GM12872 (cell line): Measurements from ENCODE around the gene NECAB3.

ENCODE experiments used
- TF ChIP-seq, protein P1 (sequence below): IDR thresholded peaks from 3 replicates; pipeline ENCODE4 v1.5.1; 2011; ENCODE audit warnings: low read depth, mild to moderate bottlenecking, low read length, moderate library complexity; ENCODE audit not compliant: insufficient read depth

The NECAB3 gene

DNA sequence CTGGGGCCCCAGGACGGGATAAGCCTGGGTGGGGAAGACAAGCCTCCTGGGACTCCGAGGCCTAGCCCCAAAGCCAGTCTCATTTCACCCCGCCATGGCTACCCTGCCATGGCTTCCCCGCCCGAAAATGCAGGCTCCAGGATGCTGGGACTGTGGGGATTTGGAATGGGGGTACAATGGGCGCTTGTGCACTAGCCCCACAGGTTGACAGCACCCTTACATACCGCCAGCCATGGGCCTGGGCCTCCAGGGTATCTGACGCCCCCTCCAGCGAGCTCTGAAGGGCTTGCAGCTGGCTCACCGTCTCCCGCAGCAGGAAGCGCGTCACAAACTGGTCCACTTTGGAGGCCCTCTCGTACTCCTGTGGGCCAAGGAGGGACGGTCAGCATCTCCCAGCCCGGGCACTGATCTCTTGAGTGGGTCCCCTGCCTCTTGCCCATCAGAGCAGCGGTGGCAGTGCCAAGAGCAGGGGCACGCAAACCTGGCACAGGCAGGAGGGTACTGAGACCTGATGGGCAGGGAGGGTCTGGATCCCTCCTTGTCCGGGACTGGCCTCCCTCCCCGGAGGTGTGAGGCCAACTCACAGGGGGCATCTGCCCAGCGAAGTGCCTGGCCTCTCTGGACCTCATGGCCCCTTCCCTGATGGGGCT is 14.1 kb downstream of the NECAB3 start:
- TF ChIP-seq, protein P1, sequence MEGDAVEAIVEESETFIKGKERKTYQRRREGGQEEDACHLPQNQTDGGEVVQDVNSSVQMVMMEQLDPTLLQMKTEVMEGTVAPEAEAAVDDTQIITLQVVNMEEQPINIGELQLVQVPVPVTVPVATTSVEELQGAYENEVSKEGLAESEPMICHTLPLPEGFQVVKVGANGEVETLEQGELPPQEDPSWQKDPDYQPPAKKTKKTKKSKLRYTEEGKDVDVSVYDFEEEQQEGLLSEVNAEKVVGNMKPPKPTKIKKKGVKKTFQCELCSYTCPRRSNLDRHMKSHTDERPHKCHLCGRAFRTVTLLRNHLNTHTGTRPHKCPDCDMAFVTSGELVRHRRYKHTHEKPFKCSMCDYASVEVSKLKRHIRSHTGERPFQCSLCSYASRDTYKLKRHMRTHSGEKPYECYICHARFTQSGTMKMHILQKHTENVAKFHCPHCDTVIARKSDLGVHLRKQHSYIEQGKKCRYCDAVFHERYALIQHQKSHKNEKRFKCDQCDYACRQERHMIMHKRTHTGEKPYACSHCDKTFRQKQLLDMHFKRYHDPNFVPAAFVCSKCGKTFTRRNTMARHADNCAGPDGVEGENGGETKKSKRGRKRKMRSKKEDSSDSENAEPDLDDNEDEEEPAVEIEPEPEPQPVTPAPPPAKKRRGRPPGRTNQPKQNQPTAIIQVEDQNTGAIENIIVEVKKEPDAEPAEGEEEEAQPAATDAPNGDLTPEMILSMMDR = no peak

DNA sequence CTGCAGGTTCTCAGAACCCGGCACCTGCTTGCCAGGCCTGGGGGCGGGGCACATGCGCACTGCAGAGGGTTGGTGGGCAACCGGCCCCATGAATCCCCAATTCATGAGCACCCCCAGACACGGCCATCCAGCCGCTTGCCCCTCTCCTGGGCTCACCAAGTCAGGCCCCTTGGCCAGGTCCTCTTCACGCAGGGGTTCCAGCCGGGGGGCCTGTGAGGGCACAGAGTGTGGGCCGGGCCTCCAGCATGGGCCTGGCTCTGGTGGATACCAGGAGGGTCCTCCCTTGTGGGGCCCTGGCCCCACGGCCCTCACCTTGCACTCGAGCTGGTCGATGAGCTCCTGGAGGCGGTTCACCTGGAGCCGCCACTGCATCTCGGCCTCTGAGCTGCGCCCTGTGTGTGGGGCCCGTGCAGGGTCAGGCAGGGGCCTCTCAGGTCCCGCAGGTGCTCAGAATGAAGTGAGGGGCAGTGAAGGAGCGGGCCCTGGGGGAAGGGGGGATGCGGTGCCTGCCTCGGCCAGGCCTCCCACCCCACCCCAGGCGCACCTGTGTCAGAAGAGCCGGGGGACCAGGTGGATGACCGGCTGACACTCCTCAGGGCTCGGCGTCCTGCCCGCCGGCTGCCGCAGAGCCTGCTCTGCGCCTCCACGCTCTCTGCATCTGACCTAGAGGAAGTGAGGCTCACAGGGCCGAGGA is 14.7 kb downstream of the NECAB3 start:
- TF ChIP-seq, protein P1 = no peak

DNA sequence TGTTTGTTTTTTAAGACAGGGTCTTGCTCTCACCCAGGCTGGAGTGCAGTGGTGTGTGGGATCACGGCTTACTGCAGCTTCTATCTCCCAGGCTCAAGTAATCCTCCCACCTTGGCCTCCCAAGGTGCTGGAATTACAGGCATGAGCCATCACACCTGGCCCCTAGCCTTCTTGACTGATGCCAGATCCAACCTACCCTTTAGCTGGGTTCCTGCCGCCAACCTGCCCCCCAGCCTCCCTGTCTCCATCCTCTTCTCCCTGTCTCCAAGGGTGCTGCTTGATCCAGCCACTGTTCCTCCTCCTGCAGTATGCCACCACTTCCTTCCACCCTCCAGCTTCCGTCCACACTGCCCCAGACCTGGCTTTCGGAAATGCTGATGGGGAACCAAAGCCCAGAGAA is 15.3 kb downstream of the NECAB3 start:
- TF ChIP-seq, protein P1 = no peak

DNA sequence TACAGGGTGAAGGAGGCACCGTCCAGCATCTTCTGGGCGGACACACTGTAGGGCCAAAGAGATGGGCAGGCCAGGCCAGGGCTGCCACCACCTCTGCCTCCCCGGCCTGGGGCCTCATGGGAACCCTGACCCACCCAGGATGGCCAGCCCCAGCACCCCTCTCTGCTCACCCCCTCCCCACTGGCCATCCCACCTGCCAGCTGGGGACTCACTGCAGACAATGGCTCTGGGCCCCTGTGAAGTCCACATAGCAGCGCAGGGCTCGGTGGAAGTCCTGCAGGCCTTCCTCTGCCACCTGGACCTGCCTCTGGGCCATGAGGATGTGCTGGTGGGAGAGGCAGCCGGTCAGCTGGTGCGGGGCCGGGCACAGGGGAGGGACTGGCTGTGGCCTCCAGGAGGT is 15.7 kb downstream of the NECAB3 start:
- TF ChIP-seq, protein P1 = no peak

DNA sequence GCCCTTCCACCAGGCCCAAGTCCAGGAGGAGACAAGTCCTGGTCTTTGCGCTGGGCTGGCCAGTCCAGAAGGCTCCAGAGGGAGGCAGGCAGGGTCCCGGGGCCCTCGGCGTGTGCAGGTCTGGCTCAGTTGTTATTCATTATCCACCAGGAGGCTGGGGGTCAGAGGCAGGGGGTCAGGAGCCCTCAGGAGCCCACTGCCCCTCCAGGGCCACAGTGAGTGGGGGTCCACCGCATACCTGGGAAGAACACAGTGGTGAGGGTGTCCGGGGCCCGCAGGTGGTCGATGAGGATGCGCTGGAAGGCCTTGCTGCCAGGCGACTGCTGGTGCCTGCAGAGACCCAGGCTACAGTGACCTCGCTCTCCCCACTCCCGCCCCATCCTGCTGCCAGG is 16.5 kb downstream of the NECAB3 start:
- TF ChIP-seq, protein P1 = no peak

DNA sequence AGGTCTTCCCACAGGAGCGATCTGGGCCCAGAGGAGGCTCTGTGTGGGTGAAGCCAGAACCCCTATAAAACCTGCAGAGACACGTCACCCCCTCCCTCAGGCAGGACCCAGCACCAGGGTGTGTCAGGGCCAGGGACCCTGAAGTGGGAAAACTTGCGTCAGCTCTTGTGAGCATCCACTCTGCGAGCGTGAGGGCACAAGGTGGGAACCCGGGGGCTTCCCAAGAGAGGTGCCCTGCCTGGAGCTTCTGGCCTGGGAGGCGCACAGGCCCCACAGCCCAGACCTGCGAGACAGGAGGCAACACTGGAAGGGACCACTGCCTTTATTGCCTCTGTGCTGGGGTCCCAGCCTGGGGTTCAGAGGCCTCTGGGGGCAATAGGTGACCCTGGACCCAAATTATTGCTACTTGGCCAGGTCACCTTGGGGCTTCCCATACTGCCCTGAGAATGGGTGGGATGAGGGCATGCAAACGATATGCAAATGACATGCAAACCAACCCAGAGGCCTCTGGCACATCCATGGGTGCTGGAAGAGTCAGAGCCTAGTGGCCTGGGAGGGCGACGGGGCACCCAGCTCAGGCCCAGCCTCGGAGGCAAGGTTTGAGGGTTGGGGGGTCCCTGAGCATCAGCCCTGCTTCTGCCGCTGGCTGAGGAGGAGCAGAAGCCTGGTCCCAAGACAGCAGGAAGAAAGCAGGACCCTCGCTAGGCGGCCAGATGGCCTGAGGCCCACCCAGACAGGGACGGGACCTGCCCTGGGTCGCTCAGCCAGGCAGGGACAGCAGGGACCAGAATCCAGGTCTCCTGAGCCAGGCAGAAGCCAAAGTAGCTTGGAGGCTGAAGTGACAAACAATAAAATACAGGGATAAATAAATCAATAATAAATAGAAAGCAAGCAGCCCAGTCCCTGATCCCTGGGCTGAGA is 17.2 kb downstream of the NECAB3 start:
- TF ChIP-seq, protein P1 = no peak
